Astrocyte (in vitro differentiated cells and primary cell): ENCODE measurements around the gene KANK4.

Experiments used
- CTCF ChIP-seq: IDR thresholded peaks from 2 replicates; pipeline ENCODE4 v1.5.1; 2011; ENCODE audit warnings: low read depth, mild to moderate bottlenecking, inconsistent platforms, low read length, moderate library complexity; ENCODE audit not compliant: insufficient read depth
- EZH2 ChIP-seq: IDR thresholded peaks from 2 replicates; pipeline ENCODE4 v1.6.1; 2012; ENCODE audit warnings: mild to moderate bottlenecking, low read length, inconsistent platforms; ENCODE audit not compliant: insufficient read depth

GRCh38 chr1:62260688-62261087 lies 58.5 kb downstream of the KANK4 start:
- TF ChIP-seq CTCF (no peak), EZH2 (no peak)
